ENCODE measurements around the gene DHRS3.
"Not testable (repeated sequence)": the region's sequence is repeated elsewhere in the genome, so short reads cannot be mapped to it uniquely, and the experiment has no call there.

DHRS3 gene

DNA sequence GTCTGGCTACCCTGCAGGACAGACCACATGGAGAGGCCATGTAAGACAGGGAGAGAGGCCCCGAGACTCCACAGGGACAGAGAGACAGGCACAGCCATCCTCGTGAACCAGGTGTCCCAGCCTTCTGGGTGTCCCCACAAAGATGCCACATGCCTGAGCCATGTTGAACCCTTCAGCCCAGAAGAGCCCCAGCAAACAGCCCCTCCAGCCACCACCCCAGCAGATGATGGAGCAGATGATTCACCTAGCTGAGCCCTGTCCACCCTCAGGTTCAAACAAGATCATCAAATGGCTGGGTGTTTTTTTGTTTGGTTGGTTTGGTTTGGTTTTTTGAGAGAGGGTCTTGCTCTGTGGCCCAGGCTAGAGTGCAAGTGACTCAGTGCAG is 78.7 kb downstream of the DHRS3 start:
- DNase-seq (ENCODE audit: low read depth) = no peak

DNA sequence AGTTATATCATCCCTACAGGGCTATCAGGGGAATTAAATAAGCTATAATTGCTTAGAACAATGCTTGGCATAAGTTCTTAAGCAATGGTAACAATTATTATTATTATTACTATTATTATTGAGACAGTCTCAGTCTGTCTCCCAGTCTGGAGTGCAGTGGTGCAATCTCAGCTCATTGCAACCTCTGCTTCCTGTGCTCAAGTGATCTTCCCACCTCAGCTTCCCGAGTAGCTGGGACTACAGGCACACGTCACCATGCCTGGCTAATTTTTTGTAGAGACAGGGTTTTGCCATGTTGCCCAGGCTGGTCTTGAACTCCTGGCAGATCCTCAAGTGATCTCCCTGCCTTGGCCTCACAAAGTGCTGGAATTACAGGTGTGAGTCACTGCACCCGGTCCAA is 79.5 kb downstream of the DHRS3 start:
- DNase-seq (ENCODE audit: low read depth) = not testable (repeated sequence)

DNA sequence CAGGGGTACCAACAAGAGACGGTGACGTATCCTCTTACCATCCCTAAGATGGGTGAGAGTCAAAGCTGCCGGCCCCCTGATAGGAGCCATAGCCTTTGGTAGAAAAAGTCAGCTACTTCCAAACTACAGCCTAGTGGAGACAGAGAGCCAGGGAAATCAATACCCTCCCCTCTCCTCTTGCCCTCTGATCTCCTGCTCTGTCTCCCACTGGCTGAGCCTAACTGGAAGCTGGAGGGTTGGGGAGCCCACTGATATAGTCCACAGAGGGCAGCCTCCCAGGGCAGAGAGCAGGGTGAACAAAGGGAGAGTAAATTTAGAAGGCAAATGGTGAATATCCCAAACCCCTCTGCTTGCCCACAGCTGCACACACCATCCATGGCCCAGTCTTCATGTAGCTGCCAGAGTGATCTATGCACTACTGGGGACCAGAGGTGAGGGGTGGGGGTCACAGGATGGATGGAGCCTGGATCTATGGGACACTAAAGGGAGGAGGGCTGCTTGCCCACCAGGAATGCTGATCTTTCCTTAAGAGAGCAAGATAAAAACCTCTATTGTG is 80.0 kb downstream of the DHRS3 start:
- no peak for DNase-seq (ENCODE audit: low read depth)

DNA sequence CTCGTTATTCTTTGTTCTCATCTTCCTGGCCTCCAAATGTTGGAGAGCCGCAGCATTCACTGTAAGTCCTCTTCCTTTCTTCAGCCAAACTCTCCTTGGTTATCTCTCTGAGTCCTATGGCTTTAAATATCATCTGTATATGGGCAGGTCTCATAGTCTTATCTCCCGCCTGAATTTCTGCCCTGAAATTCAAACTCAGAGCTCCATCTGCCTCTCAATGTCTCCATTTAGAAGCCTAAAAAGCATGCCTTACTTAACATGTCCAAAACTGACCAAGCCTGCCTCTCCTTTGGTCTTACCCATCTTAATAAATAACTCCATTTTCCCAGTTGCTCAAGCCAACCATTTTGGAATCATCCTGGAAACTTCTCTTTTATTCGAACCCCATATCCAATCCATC is 80.7 kb downstream of the DHRS3 start:
- no peak for DNase-seq (ENCODE audit: low read depth)

DNA sequence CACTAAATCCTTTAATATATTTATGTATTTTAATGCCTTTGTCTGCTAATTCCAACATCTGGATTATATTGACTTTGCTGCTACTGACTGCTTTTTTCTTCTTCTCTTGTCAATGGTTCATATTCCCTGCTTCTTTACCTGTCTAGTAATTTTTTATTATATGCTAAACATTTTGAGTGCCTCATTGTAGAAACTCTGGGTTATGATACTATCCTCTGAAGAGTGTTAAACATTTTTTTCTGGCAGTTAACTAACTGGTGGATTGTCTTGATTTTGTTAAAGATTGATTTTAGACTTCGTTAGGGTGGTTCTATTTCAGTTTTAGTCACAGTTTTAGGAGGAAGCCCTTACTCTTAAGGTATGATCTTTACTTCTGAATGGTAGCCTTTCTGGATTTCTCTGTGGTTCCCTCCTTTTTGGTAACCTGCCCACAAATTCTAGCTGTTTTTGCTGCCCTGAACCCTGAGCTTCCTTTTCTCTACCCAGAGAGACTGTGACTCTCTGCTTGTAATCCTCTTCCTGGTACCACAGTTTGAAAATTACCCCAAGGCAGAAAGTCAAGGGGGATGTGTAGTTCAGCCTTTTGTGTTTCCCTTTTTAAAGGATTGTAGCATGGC is 81.9 kb downstream of the DHRS3 start:
- DNase-seq (ENCODE audit: low read depth) = no peak

DNA sequence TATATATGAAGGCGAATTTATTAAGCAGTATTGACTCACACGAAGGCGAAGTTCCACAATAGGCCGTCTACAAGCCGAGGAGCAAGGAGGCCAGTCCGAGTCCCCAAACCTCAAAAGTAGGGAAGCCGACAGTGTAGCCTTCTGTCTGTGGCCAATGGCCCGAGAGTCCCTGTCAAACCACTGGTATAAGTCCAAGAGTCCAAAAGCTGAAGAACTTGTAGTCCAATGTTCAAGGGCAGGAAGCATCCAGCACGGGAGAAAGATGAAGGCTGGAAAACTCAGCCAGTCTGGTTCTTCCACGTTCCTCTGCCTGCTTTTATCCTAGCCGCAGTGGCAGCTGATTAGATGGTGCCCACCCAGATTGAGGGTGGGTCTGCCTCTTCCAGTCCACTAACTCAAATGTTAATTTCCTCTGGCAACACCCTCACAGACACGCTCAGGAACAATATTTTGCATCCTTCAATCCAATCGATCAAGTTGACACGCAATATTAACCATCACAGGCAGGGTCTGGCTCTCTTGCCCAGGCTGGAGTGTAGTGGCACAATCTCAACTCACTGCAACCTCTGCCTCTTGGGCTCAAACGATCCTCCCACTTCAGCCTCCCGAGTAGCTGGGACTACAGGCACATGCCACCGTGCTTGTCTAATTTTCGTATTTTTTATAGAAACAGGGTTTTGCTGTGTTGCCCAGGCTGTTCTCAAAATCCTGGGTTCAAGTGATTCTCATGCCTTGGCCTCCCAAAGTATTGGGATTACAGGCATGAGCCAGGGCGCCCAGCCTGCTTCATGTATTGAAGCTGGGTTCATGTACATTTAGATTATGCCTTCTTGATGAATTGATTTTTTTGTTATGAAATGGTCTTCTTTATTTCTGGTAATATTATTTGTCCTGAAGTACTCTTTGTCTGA is 85.3 kb downstream of the DHRS3 start:
- DNase-seq (ENCODE audit: low read depth) = no peak

DNA sequence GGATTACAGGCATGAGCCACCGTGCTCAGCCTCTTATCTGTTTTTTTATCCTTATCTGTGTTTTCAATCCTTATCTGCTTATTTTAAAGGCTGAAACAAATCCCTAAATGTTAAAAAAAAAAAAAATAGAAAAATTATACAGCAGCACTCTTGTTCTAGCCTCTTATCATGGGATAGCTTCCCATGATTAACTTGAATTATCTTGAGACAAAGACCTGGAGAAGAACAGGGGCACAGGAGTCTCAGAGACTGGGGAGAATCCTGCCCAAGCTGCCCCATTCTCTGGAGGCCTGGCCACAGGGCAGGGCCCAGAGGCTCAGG is 86.9 kb downstream of the DHRS3 start:
- no peak for DNase-seq (ENCODE audit: low read depth)

DNA sequence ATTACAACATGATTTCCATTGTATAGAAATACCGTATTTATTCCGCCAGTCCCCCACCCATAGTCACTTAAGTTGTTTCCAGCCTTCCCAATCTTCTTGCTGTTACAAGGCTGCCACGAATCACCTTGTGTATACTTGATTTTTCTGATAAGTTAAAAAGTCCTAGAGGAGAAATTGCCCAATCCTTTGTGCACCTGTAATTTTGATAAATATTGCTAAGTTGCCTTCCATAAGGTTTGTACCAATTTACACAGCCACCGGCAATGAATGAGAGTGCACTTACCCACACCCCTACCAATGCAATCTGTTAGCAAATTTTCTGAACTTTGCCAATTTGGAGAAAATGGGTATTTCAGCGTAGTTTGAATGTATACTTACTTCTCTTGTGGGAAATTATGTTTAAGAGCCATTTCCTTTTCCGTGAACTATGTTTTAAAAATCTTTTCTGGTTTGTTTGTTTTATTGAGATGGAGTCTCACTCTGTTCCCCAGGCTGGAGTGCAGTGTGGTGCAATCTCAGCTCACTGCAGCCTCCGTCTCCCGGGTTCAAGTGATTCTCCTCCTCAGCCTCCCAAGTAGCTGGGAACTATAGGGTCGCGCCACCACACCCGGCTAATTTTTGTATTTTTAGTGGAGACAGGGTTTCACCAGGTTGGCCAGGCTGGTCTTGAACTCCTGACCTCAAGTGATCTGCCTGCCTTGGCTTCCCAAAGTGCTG is 87.4 kb downstream of the DHRS3 start:
- DNase-seq (ENCODE audit: low read depth) = no peak

DNA sequence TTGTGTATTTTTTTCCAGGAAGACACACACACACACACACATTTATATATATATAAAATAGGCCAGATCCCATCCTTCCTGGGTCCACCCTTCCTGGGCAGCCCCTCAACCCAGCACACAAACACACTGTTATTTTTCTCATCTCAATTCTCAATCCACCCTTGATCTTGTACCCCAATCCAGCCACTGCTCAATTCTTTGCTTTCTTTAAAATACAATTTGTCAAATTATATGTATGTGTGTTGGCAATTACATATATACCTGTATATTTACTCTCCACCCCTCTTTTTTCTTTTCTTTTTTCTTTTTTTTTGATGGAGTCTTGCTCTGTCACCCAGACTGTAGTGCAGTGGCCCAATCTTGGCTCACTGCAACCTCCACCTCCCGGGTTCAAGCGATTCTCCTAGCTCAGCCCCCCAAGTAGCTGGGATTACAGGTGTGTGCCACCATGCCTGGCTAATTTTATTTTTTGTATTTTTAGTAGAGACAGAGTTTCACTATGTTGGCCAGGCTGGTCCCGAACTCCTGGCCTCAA is 88.3 kb downstream of the DHRS3 start:
- no peak for DNase-seq (ENCODE audit: low read depth)

DNA sequence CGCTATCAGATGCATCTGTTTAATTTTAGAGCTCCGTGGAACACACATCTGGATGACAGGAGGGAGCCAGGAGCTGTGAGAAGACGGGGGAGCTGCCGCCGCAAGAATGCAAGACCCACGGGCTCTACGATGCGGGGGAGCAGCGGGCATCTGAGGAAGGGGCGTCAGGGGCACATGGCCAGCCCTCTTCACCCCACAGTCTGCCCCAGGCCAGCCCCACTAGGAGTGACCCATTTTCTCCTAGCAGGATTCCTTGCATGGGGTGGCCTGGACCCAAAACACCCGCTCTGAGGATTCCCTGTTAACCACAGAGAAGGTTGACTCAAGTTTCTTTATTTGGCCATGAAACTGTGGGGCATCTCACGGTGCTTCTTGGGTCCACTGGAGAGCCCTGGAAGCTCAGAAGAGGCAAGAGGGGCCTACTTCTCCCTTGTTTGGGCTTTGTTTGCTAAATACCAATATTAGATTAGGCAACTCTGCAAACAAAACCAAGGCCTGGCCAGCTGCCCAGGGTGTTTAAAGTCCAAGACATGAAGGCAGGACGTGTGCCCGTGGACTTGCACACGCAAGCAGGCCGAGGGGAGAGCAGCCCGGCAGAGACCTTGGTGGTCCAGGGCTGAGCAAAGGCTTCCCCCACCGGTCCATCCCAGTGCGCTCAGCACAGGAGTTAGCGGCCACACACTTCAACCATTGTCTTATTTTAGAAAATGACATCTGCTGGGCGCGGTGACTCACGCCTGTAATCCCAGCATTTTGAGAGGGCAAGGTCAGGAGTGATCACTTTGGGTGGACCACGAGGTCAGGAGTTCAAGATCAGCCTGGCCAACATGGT is 89.8 kb downstream of the DHRS3 start:
- DNase-seq (ENCODE audit: low read depth) = no peak

DNA sequence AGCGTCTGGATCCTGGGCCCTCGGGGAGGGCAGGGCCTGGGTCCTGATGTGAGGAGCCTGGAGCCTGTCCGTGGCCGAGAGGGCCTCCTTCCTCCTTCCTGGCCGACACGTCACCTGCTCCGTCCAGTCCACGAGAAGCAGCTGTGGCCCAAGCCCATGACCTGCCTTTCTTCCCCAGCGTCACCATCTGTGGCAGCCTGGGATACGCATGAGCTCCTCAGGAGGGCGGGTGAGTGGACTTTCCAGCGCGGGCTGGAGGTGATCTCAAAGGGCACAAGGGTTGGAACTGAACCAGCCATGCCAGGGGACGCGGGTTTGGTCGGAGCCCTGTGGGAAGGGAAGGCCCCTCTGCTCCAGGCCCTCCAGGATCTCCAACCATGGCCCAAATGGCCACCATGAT is 90.4 kb downstream of the DHRS3 start:
- DNase-seq (ENCODE audit: low read depth) = no peak

DNA sequence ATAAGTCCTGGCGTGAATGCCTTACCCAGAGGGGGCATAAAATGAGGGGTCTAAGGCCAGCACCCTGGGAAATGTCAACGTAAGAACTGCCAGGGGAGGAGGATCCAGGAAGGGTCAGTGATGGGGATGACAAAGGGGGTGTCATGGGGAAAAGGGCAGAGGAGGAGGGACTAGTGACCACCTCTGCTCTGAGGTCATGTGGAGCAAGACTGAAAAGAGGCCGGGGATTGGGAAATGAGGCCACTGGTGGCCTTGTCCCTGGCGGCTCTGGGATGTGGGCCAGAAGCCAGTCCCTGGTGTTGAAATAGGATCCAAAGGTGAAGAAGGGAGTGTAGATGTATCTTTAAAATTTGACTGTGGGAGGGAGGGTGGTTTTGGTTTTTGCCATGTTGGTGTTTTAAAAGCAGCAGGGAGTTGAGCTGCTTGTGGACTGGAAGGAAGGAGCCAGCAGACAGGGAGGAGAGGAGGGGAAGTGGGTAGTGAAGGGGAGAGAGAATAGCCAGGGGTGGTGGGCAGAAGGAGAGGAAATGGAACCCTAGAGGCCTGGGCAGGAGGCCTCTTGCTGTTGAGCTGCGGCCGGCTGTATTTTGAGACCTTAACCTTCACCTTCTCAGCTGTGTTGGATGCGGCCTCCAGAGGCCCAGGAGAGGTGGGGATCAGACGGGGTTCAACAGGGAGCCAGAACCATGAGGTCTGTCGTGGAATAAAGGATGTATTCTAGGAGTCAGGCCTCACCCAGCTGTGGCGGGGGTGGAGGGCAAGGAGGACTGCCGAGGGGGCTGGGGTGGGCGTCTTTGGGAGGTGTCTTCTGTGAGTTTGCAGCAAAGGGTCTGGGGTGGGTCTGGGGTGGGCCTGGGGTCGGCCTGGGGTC is 92.5 kb downstream of the DHRS3 start:
- no peak for DNase-seq (ENCODE audit: low read depth)

DNA sequence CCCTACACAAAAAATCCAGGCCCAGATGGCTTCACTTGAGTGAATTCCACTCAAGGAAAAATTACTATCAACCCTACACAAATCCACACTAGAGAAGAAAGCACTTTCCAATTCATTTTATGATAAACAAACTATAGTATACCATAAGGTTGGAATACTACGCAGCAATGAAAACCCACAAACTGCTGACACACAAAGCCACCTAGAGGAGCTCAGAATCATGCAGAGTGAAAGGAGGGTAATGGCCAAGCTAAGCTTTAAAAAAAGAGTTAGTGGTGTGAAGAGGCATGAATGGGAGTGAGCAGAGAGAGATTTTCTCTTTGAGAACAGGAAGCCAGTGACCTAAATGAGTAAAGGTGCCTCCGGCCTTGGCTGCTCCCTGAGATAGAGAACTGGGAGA is 93.7 kb downstream of the DHRS3 start:
- DNase-seq (ENCODE audit: low read depth) = no peak

DNA sequence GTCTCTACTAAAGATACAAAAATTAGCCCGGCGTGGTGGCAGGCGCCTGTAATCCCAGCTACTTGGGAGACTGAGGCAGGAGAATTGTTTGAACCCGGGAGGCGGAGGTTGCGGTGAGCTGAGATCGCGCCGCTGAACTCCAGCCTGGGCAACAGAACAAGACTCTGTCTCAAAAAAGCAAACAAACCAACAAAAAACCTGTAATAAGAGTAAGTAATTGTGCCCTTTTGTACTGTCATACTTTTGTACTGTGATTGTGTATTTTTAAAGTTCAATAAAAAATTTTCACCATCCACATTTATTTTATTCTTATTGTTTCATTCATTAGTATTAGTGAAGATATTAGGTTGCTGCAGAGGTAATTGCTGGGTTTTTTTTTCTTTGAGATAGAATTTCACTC is 95.2 kb downstream of the DHRS3 start:
- DNase-seq (ENCODE audit: low read depth) = not testable (repeated sequence)

DNA sequence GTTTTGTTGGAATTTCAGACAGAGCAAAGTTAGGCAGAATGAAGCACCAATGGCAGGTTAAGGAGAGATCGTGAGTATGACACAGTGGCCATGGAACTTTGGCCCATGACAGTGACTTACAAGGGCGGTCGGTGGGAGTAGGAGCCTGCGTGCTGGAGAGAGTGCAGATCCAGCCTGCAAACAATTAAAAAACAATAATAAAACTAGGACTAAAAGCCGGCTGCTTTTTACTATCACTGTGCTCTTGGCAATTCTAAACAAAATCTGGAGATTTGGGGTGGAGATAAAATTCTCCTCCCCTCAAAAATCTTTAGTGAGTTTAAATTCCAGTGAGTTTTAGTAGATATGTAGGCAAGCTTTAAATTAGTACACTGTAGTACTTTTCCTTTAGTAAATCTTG is 96.9 kb downstream of the DHRS3 start:
- no peak for DNase-seq (ENCODE audit: low read depth)

DNA sequence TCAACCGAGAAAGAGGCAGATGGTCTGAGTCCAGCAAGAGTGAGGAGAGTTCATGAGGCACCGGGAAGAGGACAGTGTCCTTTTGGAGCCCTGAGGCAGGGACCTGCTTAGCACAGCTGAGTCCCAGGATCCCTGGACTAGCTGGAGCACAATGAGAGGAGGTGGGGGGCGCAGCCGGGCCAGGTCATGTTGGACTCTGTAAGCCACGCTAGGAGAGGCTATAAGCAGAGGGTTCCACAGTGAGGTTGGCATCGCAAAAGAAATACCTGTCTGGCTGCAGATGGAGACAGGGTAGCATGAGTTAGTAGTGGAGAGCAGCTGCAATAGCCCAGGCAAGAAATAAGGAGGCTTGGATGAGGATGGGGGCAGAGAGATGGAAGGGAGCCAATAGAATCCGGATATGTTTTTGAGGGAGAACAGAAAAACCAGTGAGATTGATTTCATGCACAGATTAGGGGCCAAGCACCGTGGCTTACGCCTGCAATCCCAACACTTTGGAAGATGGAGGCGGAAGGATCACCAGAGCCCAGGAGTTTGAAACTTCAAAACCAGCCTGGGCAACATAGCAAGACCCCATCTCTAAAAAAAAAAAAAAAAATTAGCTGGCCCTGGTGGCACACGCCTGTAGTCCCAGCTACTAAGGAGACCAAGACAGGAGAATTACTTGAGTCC is 98.2 kb downstream of the DHRS3 start:
- no peak for DNase-seq (ENCODE audit: low read depth)

DNA sequence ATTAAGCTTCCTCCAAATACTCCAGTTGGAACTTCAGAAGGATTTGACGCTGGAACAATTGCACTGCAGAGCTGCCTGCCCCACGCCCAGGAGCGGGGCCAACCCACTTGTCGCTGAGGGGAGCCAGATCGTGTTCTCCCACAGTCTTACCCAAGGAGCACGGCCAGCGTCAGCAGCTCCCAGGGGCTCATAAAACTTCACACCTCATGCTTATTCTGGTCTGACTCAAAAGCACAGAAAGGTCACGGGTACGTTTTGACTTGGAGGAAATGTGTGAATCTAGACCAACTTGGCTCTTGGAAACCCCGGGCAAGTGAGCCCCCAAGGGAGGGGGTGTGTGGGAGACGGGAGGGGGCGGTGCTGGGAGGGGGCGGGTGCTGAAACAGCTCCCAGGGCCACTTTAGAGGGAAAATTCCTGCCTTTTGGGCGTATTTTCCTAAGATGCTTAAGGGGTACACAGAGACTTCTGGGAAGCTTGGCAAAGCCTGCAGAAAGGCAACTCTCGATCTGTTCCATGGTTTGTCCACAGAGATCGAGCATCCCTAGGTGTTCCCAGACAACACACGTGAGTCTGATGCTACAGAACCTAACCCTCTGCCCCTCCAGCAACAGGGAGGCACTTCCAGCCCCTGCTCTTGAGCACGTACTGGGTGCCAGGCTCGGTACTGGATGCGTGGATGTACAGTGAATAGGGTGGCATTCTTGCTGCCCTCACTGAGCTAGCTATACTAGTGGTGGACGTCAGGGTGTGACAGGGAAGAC is 98.9 kb downstream of the DHRS3 start:
- DNase-seq (ENCODE audit: low read depth) = no peak
